Measurements from ENCODE around the gene TMEM273.

DNA sequence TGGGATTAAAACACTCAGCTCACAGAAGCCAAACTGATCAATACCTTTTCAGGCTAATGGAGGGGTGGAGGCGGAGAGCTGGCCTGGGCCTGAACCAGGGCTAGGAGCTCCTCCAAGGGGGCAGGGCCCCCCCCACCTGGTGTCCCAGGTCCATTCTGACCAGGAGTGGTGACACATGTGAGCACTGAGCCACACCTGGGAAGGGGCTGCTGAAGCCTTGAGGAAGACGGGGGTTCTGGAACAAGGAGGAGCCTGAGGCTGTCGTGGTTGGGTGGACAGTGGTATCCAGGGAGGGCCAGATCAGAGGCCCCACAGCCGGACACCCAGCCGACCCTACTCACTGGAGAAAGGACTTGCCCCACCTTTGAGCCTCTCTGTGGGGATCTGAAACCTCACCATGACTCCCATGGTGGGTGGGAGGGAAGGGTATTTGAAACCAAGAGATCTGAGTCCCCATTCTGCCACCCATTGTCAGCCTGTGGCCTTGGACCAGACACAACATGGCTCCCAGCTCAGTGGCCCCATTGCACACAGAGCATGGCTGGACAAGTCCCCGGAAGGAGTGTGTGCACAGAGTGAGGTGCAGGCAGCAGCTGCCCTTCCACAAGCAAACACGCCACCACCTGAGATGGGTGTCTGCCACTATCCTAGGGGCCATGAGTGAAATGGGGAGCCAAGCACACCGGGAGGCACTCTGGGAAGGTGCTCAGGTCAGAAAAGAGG is 12.4 kb downstream of the TMEM273 start:
- TF ChIP-seq, protein P1, sequence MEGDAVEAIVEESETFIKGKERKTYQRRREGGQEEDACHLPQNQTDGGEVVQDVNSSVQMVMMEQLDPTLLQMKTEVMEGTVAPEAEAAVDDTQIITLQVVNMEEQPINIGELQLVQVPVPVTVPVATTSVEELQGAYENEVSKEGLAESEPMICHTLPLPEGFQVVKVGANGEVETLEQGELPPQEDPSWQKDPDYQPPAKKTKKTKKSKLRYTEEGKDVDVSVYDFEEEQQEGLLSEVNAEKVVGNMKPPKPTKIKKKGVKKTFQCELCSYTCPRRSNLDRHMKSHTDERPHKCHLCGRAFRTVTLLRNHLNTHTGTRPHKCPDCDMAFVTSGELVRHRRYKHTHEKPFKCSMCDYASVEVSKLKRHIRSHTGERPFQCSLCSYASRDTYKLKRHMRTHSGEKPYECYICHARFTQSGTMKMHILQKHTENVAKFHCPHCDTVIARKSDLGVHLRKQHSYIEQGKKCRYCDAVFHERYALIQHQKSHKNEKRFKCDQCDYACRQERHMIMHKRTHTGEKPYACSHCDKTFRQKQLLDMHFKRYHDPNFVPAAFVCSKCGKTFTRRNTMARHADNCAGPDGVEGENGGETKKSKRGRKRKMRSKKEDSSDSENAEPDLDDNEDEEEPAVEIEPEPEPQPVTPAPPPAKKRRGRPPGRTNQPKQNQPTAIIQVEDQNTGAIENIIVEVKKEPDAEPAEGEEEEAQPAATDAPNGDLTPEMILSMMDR (IDR thresholded peaks at IDR 0.05) = no peak
- TF ChIP-seq POLR2A (IDR thresholded peaks at IDR 0.05) = no peak

All from lower leg skin (tissue), 3 donors.